HCT116 (cell line): ENCODE data around the gene POMT1. TPM values are rescaled to one million over a fixed set of nuclear protein-coding genes. Genes with fewer than 3 reads are reported as not detected.

Experiments used
- ATAC-seq: fragments of 200-7000 bp; cut with Tn5 transposase; 2 replicates; pipeline ENCODE4 v1.9.1; 2020; ENCODE audit warnings: mild to moderate bottlenecking, moderate library complexity
- BruUV-seq: library from RNA; stranded (reverse); fragments of 400-500 nt; replicated peaks from 2 replicates; lab custom pipeline; 2021; lab: Mats Ljungman, UMichigan
- CTCF ChIA-PET: fragments of 300-600 bp; sonication (Branson Sonifier 250); formaldehyde crosslinking; loops from one replicate; lab custom pipeline; 2021; ENCODE audit warnings: antibody characterized with exemption; lab: Charles Lee
- POLR2A ChIA-PET: fragments of 300-600, 350-600 bp; sonication (Branson Sonifier 250); formaldehyde crosslinking; loops from one replicate; lab custom pipeline; 2021; ENCODE audit warnings: antibody characterized with exemption; lab: Charles Lee
- RAD21 ChIA-PET, 2 experiments: fragments of 300-600 bp; sonication (Branson Sonifier 250); formaldehyde crosslinking; loops; one replicate each; lab custom pipeline; 2023; ENCODE audit warnings: low total read pairs in 2 of 2; ENCODE audit not compliant: uncharacterized antibody in 2 of 2, unreplicated experiment in 2 of 2, low non-redundant PET in 1 of 2; lab: Charles Lee
- DNase-seq: peaks from one replicate; pipeline ENCODE4 v3.0.0-alpha.2; 2010; ENCODE audit warnings: low read depth, low spot score
- H2AFZ ChIP-seq: fragments of 200-600 bp; shearing (Covaris generic), sonication (generic); 2 replicates; pipeline ENCODE4 v1.6.1; 2017; ENCODE audit warnings: low read depth, mixed run types, mixed read lengths, antibody characterized with exemption, low read length; ENCODE audit not compliant: poor library complexity, severe bottlenecking
- H3K27ac ChIP-seq: 2 replicates; pipeline ENCODE4 v1.5.1; 2012; ENCODE audit warnings: low read depth, low read length
- H3K27me3 ChIP-seq: fragments of 200-600 bp; sonication (generic); 2 replicates; pipeline ENCODE4 v1.6.1; 2016; ENCODE audit warnings: mixed run types, low read length, mixed read lengths; ENCODE audit not compliant: insufficient read depth
- H3K36me3 ChIP-seq, 2 experiments: fragments of 200-500 bp in 1 of 2; fragments of 200-600 bp in 1 of 2; sonication (Bioruptor generic) in 1 of 2; sonication (generic) in 1 of 2; 2 replicates each; pipeline versions ENCODE4 v1.5.1 to v1.6.1; 2014 to 2016; ENCODE audit warnings: low read length in 2 of 2, inconsistent platforms in 1 of 2, mixed read lengths in 1 of 2, mixed run types in 1 of 2; ENCODE audit not compliant: insufficient read depth in 2 of 2, control insufficient read depth in 1 of 2
- H3K4me1 ChIP-seq, 2 experiments: fragments of 200-600 bp in 1 of 2; sonication (generic) in 1 of 2; 2 replicates each; pipeline versions ENCODE4 v1.5.1 to v1.6.1; 2012 to 2017; ENCODE audit warnings: low read length in 2 of 2, inconsistent platforms in 1 of 2, mild to moderate bottlenecking in 1 of 2, mixed read lengths in 1 of 2, mixed run types in 1 of 2, moderate library complexity in 1 of 2; ENCODE audit not compliant: insufficient read depth in 2 of 2, control insufficient read depth in 1 of 2
- H3K4me2 ChIP-seq: fragments of 200-600 bp; sonication (generic); 2 replicates; pipeline ENCODE4 v1.6.1; 2017; ENCODE audit warnings: mixed run types, low read length, mixed read lengths
- H3K4me3 ChIP-seq, 2 experiments: fragments of 200-600 bp in 1 of 2; sonication (generic) in 1 of 2; replicated peaks in 1 of 2; 2 replicates each; pipeline ENCODE4 v1.5.1; 2011 to 2016; ENCODE audit warnings: low read length in 2 of 2, control low read depth in 1 of 2, low read depth in 1 of 2, mild to moderate bottlenecking in 1 of 2, mixed read lengths in 1 of 2, mixed run types in 1 of 2
- H3K79me2 ChIP-seq: fragments of 200-600 bp; sonication (generic); 2 replicates; pipeline ENCODE4 v1.6.1; 2017; ENCODE audit warnings: mild to moderate bottlenecking, mixed run types, low read length, moderate library complexity, mixed read lengths; ENCODE audit not compliant: insufficient read depth
- H3K9ac ChIP-seq: fragments of 200-600 bp; sonication (generic); 2 replicates; pipeline ENCODE4 v1.6.1; 2016; ENCODE audit warnings: low read length, mixed read lengths
- H3K9me2 ChIP-seq: fragments of 200-600 bp; sonication (generic), shearing (Covaris generic); 2 replicates; pipeline ENCODE4 v1.6.1; 2017; ENCODE audit warnings: mixed run types, mild to moderate bottlenecking, moderate library complexity; ENCODE audit not compliant: insufficient read depth
- H3K9me3 ChIP-seq, 2 experiments: fragments of 200-500 bp in 1 of 2; fragments of 200-600 bp in 1 of 2; sonication (Bioruptor generic) in 1 of 2; sonication (generic) in 1 of 2; 2 replicates each; pipeline ENCODE4 v1.6.1; 2014 to 2017; ENCODE audit warnings: low read length in 2 of 2, mixed read lengths in 2 of 2, inconsistent platforms in 1 of 2, low read depth in 1 of 2, mild to moderate bottlenecking in 1 of 2, mixed run types in 1 of 2, moderate library complexity in 1 of 2; ENCODE audit not compliant: control insufficient read depth in 1 of 2, insufficient read depth in 1 of 2
- H4K20me1 ChIP-seq: fragments of 200-600 bp; sonication (generic), shearing (Covaris generic); 2 replicates; pipeline ENCODE4 v1.6.1; 2017; ENCODE audit warnings: mixed run types, mild to moderate bottlenecking, moderate library complexity; ENCODE audit not compliant: insufficient read depth
- CEBPB ChIP-seq: IDR thresholded peaks from 2 replicates; pipeline ENCODE4 v1.6.1; 2012; ENCODE audit warnings: low read depth
- CTCF ChIP-seq, 3 experiments: fragments of 200-600 bp in 1 of 3; sonication (generic) in 1 of 3; IDR thresholded peaks in 2 of 3; conservative IDR thresholded peaks in 1 of 3; 2 replicates each; pipeline ENCODE4 v1.5.1; 2012 to 2017; ENCODE audit warnings: low read depth in 2 of 3, low read length in 2 of 3, antibody characterized with exemption in 1 of 3, borderline replicate concordance in 1 of 3, control low read depth in 1 of 3, mild to moderate bottlenecking in 1 of 3, mixed read lengths in 1 of 3, mixed run types in 1 of 3, moderate library complexity in 1 of 3; ENCODE audit not compliant: insufficient read depth in 1 of 3
- EZH2 ChIP-seq: fragments of 200-600 bp; sonication (generic); IDR thresholded peaks from 2 replicates; pipeline ENCODE4 v1.6.1; 2017; ENCODE audit warnings: antibody characterized with exemption, mixed run types
- EZH2phosphoT487 ChIP-seq: fragments of 200-600 bp; IDR thresholded peaks from 2 replicates; pipeline ENCODE4 v1.6.1; 2018; ENCODE audit warnings: antibody characterized with exemption, borderline replicate concordance
- JUND ChIP-seq: IDR thresholded peaks from 2 replicates; pipeline ENCODE4 v1.6.1; 2012
- MAX ChIP-seq: IDR thresholded peaks from 2 replicates; pipeline ENCODE4 v1.6.1; 2012
- POLR2AphosphoS5 ChIP-seq: IDR thresholded peaks from 2 replicates; pipeline ENCODE4 v1.6.1; 2011; ENCODE audit warnings: mild to moderate bottlenecking, low read depth, low read length, moderate library complexity
- RAD21 ChIP-seq: IDR thresholded peaks from 2 replicates; pipeline ENCODE4 v1.6.1; 2012; ENCODE audit warnings: low read depth, mild to moderate bottlenecking
- TCF7L2 ChIP-seq: IDR thresholded peaks from 2 replicates; pipeline ENCODE4 v1.7.0; 2011; ENCODE audit warnings: borderline replicate concordance, inconsistent platforms; ENCODE audit not compliant: insufficient read depth, insufficient read length; ENCODE audit errors: extremely low read depth
- YY1 ChIP-seq: IDR thresholded peaks from 2 replicates; pipeline ENCODE4 v1.6.1; 2011; ENCODE audit warnings: low read length, low read depth, moderate library complexity, mild to moderate bottlenecking; ENCODE audit not compliant: insufficient replicate concordance; ENCODE audit errors: extremely low read depth
- ZFX ChIP-seq: fragments of 450-650 bp; IDR thresholded peaks from 2 replicates; pipeline ENCODE4 v1.6.1; 2017
- intact Hi-C: fragments of 100-400 bp; cut with micrococcal nuclease; formaldehyde crosslinking; loops from 2 replicates; pipeline ENCODE4 v1.10.0; 2022
- total RNA-seq: library from RNA; stranded (reverse); gene quantifications from one replicate; pipeline ENCODE4 v1.2.1, GENCODE V29; 2021; ENCODE audit not compliant: unreplicated experiment
- TF ChIP-seq, protein P1 (sequence below): IDR thresholded peaks from 2 replicates; pipeline ENCODE4 v1.6.1; 2012; ENCODE audit warnings: low read depth

The POMT1 gene
- total RNA-seq, 1 experiment from 2014 or later: 21.4 TPM

- TF ChIP-seq EZH2phosphoT487: no peak
- TF ChIP-seq CTCF (IDR thresholded peaks at IDR 0.05 in 2 of 3, conservative IDR thresholded peaks at IDR 0.05 in 1 of 3; ENCODE audit: borderline replicate concordance in 1 of 3, insufficient read depth in 1 of 3, low read depth in 2 of 3, low read length in 2 of 3): no peak
- no peak for TF ChIP-seq POLR2AphosphoS5
- TF ChIP-seq ZFX: no peak
- TF ChIP-seq MAX: no peak
- no peak for TF ChIP-seq RAD21
Observed at GRCh38 chr9:131484560-131485185, 18.0 kb upstream of the POMT1 start (continued).

GRCh38 chr9:131485206-131485605, 17.5 kb upstream of the POMT1 start:
- no peak for DNase-seq
- intact Hi-C loops: no loop called here
- Histone ChIP-seq H3K4me2 (no peak overlapping the region), H3K9me3 (no peaks in the 10 kb centered on the region), H3K27me3 (no peaks in the 10 kb centered on the region), H2AFZ (no peak overlapping the region), H3K4me3 (no peak overlapping the region), H3K4me1 (no peaks in the 10 kb centered on the region), H3K36me3 (peaks cover 66 to 85% of the 10 kb centered on the region in 2 experiments), H3K27ac (no peak overlapping the region), H3K9me2 (no peaks in the 10 kb centered on the region), H4K20me1 (peaks cover 1% of the 10 kb centered on the region; the same call in 1 of the 2 replicates), H3K79me2 (peaks cover 18% of the 10 kb centered on the region; the same call in 1 of the 2 replicates), H3K9ac (no peak overlapping the region)
- ChIA-PET CTCF (no interaction called here), POLR2A (no interaction called here), RAD21 (no interaction called here)
- ATAC-seq: no peak
- TF ChIP-seq CEBPB (no peak), EZH2 (no peak), YY1 (no peak), TCF7L2 (no peak), JUND (no peak)
- TF ChIP-seq, protein P1, sequence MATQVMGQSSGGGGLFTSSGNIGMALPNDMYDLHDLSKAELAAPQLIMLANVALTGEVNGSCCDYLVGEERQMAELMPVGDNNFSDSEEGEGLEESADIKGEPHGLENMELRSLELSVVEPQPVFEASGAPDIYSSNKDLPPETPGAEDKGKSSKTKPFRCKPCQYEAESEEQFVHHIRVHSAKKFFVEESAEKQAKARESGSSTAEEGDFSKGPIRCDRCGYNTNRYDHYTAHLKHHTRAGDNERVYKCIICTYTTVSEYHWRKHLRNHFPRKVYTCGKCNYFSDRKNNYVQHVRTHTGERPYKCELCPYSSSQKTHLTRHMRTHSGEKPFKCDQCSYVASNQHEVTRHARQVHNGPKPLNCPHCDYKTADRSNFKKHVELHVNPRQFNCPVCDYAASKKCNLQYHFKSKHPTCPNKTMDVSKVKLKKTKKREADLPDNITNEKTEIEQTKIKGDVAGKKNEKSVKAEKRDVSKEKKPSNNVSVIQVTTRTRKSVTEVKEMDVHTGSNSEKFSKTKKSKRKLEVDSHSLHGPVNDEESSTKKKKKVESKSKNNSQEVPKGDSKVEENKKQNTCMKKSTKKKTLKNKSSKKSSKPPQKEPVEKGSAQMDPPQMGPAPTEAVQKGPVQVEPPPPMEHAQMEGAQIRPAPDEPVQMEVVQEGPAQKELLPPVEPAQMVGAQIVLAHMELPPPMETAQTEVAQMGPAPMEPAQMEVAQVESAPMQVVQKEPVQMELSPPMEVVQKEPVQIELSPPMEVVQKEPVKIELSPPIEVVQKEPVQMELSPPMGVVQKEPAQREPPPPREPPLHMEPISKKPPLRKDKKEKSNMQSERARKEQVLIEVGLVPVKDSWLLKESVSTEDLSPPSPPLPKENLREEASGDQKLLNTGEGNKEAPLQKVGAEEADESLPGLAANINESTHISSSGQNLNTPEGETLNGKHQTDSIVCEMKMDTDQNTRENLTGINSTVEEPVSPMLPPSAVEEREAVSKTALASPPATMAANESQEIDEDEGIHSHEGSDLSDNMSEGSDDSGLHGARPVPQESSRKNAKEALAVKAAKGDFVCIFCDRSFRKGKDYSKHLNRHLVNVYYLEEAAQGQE: no peak
- no TSS peak for BruUV-seq
